GM12873 (cell line): ENCODE measurements around the gene ATP2A2.

Experiments
- TF ChIP-seq, protein P1 (sequence below): IDR thresholded peaks from 2 replicates; pipeline ENCODE4 v1.5.1; 2012; ENCODE audit warnings: low read depth, mild to moderate bottlenecking, moderate library complexity, low read length, control low read depth; ENCODE audit not compliant: insufficient read depth; ENCODE audit errors: missing control alignments

ATP2A2 gene

DNA sequence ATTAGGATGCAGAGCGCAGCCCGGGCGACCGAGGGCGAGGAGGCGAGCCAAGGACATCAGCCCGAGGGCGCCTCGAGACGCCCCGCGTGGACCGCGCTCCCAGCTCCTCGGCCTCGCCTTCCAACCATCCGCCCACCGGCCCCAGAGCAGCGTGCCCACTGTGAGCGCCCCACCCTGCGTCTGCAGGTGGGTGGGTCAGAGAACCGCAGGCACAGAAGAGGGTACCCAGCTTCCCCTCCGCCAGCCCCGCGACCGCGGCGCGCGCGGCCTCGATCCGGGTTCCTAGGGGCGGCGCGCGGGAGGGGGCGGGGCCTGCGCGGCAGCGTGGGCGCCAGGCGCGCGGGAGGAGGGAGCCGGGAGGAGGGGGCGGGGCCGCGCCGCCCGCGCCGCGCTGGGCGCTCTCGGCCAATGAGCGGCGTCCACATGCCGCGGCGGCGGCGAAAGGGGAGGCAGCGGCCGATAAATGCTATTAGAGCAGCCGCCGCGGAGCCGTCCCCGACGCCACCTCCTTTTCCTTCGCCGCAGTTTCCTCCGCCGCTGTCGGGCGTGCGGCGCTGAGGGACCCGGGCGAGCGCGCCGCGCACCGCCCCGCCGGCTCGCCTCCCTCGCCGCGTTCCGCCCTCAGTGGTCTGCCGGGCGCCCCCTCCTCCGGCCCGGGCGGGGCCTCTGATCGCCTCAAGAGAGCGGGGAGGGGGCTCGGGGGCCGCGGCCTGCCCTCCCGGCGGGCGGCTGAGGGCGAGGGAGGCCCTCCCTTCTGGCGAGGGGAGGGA, at the start of gene ATP2A2:
Gene ATP2A2, plus strand, starts transcription at position 469 of the 770 bp plus-strand sequence. CDS start 543 bp downstream, outside the sequence.
- TF ChIP-seq, protein P1, sequence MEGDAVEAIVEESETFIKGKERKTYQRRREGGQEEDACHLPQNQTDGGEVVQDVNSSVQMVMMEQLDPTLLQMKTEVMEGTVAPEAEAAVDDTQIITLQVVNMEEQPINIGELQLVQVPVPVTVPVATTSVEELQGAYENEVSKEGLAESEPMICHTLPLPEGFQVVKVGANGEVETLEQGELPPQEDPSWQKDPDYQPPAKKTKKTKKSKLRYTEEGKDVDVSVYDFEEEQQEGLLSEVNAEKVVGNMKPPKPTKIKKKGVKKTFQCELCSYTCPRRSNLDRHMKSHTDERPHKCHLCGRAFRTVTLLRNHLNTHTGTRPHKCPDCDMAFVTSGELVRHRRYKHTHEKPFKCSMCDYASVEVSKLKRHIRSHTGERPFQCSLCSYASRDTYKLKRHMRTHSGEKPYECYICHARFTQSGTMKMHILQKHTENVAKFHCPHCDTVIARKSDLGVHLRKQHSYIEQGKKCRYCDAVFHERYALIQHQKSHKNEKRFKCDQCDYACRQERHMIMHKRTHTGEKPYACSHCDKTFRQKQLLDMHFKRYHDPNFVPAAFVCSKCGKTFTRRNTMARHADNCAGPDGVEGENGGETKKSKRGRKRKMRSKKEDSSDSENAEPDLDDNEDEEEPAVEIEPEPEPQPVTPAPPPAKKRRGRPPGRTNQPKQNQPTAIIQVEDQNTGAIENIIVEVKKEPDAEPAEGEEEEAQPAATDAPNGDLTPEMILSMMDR: no peak

DNA sequence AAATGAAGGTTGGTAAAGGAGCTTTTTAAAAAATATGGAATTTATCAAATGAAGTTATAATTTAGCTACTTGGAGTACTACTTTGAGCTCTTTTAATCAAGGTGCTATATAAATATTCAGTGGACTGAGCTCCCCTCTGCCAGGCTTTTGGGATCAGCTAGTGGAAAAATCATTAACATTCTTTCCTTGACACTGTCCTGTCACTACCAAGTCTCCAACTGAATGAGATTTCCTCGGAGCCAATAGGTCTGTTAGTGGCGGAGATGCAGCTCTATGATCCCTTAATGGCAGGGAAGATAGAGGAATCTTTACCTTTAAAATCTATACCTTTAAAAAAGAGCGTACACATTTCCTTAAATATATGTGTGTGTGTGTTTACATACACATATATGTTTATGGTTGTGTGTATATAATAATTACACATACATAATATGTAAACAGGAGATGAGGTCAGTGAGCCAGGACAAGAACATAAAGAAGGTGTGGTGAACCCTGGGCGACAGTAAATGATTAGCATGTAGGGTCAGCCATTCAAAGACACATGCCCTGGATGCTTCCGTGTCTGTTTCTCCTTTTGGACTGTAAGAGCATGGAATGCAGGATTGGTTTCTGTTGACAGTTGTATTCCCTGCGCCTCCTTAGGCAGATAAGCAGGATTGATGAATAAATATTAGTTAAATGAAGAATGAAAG, 47.7 kb upstream of the ATP2A2 start:
- TF ChIP-seq, protein P1: no peak

DNA sequence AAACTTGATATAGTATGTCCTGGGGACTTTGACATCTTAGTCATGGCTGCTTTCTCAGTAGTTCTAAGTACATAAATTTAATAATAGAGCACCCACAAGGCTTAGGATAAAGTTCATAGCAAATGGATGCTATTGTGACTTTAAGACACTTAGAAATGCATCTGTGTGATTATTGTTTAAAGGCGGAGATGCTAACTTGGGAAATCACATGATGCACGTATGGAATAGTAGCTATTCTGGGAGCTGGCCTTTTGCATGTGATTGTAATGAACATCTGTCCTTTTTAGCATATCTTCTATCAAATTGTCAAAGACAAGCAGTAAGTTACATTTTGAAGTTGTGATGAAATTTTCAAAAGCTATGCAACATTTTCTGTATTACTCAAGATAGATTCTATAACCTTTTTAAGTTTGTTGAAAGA, 46.7 kb upstream of the ATP2A2 start:
- TF ChIP-seq, protein P1: no peak

DNA sequence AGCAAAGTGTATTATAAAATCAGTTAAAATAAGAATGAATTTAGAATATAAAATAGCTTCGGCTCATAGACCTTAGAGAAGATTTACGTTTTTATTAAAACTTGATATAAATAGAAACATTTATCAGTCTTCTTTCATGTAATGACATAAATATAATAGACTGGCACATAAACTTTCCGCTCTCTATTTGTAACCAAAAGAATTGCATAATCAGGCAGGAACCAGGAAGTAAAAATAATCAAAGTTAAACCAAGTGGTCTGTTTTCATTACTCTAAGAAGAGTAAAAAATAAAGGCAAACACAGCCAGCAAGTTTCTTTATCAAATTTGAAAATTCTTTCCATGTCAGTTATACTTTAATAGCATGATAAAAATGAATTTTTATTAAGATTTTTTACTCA, 46.3 kb upstream of the ATP2A2 start:
- TF ChIP-seq, protein P1: no peak

DNA sequence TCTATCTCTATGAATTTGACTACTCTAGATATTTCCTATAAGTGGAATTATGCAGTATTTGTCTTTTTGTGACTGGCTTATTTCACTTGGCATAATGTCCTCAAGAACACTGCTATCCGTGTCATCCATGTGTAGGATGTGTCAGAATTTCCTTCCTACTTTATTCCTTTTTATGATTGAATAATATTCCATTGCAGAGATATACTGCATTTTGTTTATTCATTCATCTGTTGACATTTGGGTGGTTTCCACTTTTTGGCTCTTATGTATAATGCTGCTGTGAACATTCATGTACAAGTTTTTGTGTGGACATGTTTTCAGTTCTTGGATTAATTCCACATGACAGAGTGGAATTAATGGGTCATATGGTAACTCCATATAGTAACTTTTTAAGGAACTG, 45.7 kb upstream of the ATP2A2 start:
- TF ChIP-seq, protein P1: no peak

DNA sequence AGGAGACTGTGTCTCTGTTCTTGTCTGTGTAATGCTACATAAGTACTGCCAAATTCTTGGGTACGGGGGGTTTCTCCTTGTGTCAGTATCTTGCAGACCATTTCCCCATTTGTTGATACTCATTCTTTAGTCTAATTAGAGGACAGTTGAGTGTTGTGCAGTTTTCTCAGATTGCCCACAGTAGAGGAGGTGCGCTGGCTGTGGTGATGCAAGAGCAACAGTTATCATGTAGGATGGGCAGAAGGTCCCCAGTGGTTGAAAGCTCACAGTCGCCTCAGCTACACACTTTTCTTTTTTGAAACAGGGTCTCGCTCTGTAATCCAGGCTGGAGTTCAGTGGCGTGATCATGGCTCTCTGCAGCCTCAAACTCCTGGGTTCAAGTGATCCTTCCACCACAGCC, 37.8 kb upstream of the ATP2A2 start:
- TF ChIP-seq, protein P1: no peak

DNA sequence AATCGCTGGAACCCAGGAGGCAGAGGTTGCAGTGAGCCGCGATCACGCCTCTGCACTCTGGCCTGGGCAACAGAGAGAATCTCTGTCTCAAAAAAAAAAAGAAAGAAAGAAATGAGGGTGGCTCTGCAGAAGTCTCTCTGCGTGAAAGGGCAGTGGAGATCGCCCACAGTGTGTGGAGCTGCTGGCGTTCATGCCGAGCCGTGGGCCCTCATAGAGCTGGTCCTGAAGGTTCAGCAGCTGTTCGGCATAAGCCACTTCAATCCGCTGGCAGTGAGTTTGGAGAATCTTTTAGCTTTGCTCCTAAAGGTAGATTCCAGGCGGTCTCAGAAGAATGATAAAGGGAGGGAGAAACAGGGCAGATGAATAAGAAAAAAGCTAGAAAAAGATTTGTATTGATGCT, 36.7 kb upstream of the ATP2A2 start:
- TF ChIP-seq, protein P1: no peak
